AG09309 (cell line): ENCODE data around the gene CRYGB.

ENCODE experiments used
- DNase-seq: peaks from one replicate; pipeline ENCODE4 v3.0.0-alpha.2; 2010; ENCODE audit warnings: low read depth
- H3K4me3 ChIP-seq: 2 replicates; pipeline ENCODE4 v1.5.1; 2011; ENCODE audit warnings: mild to moderate bottlenecking, low read depth, low read length, moderate library complexity; ENCODE audit not compliant: control insufficient read depth
- TF ChIP-seq, protein P1 (sequence below): IDR thresholded peaks from 2 replicates; pipeline ENCODE4 v1.5.1; 2011; ENCODE audit warnings: mild to moderate bottlenecking, low read depth, low read length, inconsistent platforms; ENCODE audit not compliant: insufficient read depth, control insufficient read depth; ENCODE audit errors: missing control alignments

Gene CRYGB, protein sequence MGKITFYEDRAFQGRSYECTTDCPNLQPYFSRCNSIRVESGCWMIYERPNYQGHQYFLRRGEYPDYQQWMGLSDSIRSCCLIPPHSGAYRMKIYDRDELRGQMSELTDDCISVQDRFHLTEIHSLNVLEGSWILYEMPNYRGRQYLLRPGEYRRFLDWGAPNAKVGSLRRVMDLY

DNA sequence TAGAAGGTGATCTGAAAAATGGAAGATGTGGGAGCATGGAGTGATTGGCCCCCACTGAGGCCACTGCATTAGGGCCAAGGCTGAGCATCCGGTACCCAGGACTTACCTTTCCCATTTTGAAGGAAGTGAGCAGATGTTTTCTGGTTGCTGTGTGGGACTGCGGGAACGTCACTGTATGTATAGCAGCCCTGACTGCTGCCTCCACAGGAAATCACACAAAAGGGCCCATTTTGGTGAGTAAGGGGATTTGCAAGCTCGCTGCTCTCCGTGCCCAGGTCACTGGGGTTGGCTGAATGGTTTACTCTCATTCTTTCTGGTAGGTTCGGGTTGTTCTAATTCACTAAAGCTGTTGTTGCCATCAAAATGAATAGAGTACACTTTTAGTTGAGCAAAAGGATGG lies at the start of gene CRYGB:
Gene CRYGB (minus strand): TSS at position 153 of the 400 bp plus-strand sequence. CDS start 38 bp downstream, at position 115.
- TF ChIP-seq, protein P1, sequence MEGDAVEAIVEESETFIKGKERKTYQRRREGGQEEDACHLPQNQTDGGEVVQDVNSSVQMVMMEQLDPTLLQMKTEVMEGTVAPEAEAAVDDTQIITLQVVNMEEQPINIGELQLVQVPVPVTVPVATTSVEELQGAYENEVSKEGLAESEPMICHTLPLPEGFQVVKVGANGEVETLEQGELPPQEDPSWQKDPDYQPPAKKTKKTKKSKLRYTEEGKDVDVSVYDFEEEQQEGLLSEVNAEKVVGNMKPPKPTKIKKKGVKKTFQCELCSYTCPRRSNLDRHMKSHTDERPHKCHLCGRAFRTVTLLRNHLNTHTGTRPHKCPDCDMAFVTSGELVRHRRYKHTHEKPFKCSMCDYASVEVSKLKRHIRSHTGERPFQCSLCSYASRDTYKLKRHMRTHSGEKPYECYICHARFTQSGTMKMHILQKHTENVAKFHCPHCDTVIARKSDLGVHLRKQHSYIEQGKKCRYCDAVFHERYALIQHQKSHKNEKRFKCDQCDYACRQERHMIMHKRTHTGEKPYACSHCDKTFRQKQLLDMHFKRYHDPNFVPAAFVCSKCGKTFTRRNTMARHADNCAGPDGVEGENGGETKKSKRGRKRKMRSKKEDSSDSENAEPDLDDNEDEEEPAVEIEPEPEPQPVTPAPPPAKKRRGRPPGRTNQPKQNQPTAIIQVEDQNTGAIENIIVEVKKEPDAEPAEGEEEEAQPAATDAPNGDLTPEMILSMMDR: no peak
- no peak for DNase-seq
- no peak within 1 kb of the TSS for H3K4me3 ChIP-seq

DNA sequence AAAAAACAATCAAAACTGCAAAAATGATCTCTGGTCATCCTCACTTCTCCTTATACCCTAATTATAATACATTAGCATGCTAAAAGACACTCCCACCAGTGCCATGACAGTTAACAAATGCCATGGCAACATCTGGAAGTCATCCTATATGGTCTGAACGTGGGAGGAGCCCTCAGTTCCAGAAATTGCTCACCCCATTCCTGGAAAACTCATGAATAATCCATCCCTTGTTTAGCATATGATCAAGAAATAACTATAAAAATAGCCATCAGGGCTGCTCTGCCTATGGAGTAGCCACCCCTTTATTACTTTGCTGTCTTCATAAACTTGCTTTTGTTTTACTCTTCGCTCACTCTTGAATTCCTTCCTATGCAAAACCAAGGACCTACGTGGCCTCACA lies 49.6 kb upstream of the CRYGB start:
- no peak for DNase-seq
- TF ChIP-seq, protein P1: no peak
- H3K4me3 ChIP-seq: no peak overlapping the region

DNA sequence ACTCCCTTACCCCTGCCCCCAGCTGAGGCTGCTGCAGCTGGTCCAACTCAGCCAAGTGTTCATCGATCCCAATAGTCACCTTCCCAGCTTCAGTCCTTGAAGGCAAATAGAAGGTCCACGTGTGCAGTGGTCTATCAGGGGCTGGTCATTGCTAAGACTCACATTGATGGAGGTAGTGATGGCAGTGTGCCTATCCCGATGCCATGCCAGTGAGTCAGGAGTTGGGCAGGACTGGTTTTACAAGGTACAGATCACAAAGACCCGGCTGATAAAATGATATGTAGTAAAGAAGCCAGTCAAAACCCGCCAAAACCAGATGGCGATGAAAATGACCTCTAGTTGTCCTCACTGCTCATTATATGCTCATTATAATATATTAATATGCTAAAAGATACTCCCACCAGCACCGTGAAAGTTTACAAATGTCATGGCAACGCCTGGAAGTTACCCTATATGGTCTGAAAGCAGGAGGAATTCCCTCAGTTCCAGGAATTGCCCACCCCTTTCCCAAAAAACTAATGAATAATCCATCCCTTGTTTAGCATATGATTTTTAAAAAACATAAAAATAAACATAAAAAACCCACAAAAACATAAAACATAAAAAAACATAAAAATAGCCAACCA lies 46.8 kb upstream of the CRYGB start:
- H3K4me3 ChIP-seq: no peak overlapping the region

DNA sequence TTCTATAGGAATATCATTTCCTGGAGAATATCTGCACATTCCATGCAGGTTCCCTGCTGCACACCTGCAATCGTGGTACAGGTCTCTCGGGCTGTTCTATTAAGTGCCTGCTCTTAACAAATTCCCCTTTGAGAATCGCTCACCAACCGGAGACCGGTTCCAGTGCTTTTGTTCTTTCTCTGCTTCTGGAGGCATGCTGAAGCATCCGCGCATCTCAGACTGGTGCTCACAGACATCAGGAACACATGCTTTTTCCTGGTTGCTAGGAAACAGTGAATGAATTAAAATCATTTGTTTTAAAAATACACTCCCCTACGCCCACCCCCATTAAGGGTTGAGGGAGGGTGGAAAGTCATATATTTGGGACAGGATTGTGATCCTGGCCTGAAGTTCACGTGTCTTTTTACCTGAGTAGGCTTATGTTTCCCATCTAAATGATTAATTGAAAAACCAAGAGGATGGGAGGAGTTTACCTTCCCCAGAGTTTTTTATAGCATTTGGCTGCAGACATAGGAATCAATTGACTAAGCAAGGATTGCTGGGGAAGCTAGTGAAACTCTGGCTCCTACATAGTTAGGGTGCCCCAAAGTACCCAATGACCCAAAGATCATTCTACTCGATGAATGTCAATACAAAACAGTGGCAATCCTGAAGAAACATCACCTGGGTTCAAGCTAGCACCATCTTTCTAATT lies 44.0 kb upstream of the CRYGB start, which contains the start of gene C2orf80:
Gene C2orf80 (minus strand): TSS at position 221 of the 694 bp plus-strand sequence. CDS start 3,044 bp downstream, outside the sequence.
- TF ChIP-seq, protein P1: no peak
- no peak within 1 kb of the TSS for H3K4me3 ChIP-seq
- DNase-seq: no peak

More for the DNA sequence above, 46.8 kb upstream of the CRYGB start:
- TF ChIP-seq, protein P1: no peak
- DNase-seq: no peak

DNA sequence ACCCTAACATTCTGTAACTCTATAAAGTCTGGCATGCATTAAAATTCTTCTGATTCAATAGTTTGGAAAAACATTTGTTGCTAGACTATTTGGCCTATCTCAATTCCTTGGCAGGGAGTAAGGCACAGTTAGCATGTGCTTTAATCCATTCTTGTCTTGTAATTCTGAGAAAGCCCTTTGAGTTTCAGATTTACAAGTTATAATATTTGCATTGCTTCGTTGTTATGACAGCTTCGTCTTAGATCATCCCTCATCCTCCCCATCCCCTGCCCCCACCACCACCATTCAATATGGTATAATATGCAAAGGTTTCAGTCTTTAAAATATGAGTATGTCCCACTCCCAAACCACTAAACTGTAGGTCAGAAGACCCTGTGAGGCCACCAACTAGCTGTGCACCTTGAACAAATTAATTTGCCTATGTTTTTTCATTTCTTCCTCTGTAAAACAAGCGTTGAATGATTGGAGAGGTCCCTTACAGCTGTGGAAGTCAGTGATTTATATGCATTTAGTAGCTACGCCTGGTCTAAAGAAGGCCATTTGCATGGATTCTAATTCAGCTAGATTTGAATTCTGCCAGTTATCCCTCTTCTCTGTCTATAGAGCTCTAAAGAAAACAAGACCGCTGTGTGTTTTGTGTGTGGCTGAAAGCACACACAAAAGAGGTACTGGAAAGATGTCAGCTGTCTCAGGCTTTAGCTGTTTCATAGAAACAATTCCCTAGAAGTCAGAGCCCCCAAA lies 43.3 kb upstream of the CRYGB start:
- DNase-seq: no peak
- TF ChIP-seq, protein P1: no peak
- H3K4me3 ChIP-seq: no peak overlapping the region

DNA sequence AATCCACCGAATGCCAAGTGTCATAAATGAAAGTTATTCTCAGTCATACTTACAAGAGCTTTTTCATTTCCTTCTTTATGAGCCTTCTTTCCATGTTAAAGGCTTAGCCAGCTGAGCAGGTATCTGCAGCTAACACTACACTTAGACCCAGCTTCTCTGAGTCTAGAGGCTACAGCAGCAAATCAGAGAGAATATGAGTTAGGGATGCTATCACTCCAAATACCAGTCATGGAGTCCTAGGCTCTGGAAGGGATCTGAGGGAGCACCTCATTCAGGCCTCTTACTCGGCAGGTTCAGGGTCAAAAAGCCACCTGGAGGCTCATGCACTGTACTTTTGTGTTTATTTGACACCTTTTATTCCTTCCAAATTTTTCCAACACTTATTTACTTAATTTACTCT lies 40.9 kb upstream of the CRYGB start:
- H3K4me3 ChIP-seq: no peak overlapping the region
- TF ChIP-seq, protein P1: no peak
- DNase-seq: no peak
